SK-N-SH treated with all-trans-retinoic acid at 6 μM for 48 hours (cell line): Measurements from ENCODE around the gene DIPK1B.

Source experiments
- ARNTL ChIP-seq: fragments of 450-650 bp; formaldehyde crosslinking; IDR thresholded peaks from 2 replicates; pipeline ENCODE4 v1.5.0; 2020; ENCODE audit warnings: low read depth, mild to moderate bottlenecking, moderate library complexity, borderline replicate concordance
- POU6F1 ChIP-seq: fragments of 250-450 bp; sonication (Bioruptor Pico); IDR thresholded peaks from 2 replicates; pipeline ENCODE4 v1.8.0; 2021; ENCODE audit warnings: low read depth, mild to moderate bottlenecking, moderate library complexity, borderline replicate concordance
- RARB ChIP-seq: fragments of 250-450 bp; sonication (Bioruptor Pico); IDR thresholded peaks from 2 replicates; pipeline ENCODE4 v1.8.0; 2021; ENCODE audit warnings: mild to moderate bottlenecking, moderate library complexity
- SNAI2 ChIP-seq: fragments of 250-450 bp; sonication (Bioruptor Pico); IDR thresholded peaks from 2 replicates; pipeline ENCODE4 v1.5.0; 2020; ENCODE audit warnings: mild to moderate bottlenecking, moderate library complexity
- TOX ChIP-seq: fragments of 250-450 bp; sonication (Bioruptor Pico); IDR thresholded peaks from 2 replicates; pipeline ENCODE4 v1.8.0; 2021; ENCODE audit warnings: mild to moderate bottlenecking, moderate library complexity, borderline replicate concordance
- ZFP30 ChIP-seq: fragments of 450-650 bp; formaldehyde crosslinking; IDR thresholded peaks from 2 replicates; pipeline ENCODE4 v1.5.0; 2022; ENCODE audit warnings: mild to moderate bottlenecking, moderate library complexity
- ZNF565 ChIP-seq: fragments of 450-650 bp; formaldehyde crosslinking; conservative IDR thresholded peaks from 2 replicates; pipeline ENCODE4 v1.5.0; 2020; ENCODE audit warnings: low read depth, mild to moderate bottlenecking, moderate library complexity
- ZNF70 ChIP-seq: fragments of 450-650 bp; formaldehyde crosslinking; IDR thresholded peaks from 2 replicates; pipeline ENCODE4 v1.5.0; 2020; ENCODE audit warnings: mild to moderate bottlenecking, moderate library complexity
- TF ChIP-seq, protein P1 (sequence below): fragments of 250-450 bp; sonication (Bioruptor Pico); IDR thresholded peaks from 2 replicates; pipeline ENCODE4 v1.8.0; 2020; ENCODE audit warnings: mild to moderate bottlenecking, moderate library complexity, borderline replicate concordance

- TF ChIP-seq RARB (CRISPR knock-in tag) (no peak), TOX (CRISPR knock-in tag) (no peak), POU6F1 (no peak), ZNF70 (CRISPR knock-in tag) (no peak), ARNTL (CRISPR knock-in tag) (no peak), ZFP30 (CRISPR knock-in tag) (no peak), ZNF565 (no peak), SNAI2 (CRISPR knock-in tag) (no peak)
- TF ChIP-seq, protein P1, sequence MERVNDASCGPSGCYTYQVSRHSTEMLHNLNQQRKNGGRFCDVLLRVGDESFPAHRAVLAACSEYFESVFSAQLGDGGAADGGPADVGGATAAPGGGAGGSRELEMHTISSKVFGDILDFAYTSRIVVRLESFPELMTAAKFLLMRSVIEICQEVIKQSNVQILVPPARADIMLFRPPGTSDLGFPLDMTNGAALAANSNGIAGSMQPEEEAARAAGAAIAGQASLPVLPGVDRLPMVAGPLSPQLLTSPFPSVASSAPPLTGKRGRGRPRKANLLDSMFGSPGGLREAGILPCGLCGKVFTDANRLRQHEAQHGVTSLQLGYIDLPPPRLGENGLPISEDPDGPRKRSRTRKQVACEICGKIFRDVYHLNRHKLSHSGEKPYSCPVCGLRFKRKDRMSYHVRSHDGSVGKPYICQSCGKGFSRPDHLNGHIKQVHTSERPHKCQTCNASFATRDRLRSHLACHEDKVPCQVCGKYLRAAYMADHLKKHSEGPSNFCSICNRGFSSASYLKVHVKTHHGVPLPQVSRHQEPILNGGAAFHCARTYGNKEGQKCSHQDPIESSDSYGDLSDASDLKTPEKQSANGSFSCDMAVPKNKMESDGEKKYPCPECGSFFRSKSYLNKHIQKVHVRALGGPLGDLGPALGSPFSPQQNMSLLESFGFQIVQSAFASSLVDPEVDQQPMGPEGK (CRISPR knock-in tag), result no peak
Observed at GRCh38 chr9:136665704-136666371, 46.5 kb upstream of the DIPK1B start.
